Fibroblast of skin of scalp (primary cell): ENCODE results near the gene CSF2.
"Not testable (repeated sequence)": the region's sequence is repeated elsewhere in the genome, so short reads cannot be mapped to it uniquely, and the experiment has no call there.

Source experiments
- DNase-seq: peaks from one replicate; pipeline ENCODE4 v3.0.0-alpha.2; 2013

CSF2 gene

GRCh38 chr5:132093271-132093670 is 19.7 kb downstream of the CSF2 start:
- no peak for DNase-seq

GRCh38 chr5:132094393-132095076 is 20.9 kb downstream of the CSF2 start:
- DNase-seq: peak; percentile 96

- no peak for DNase-seq
Measured at GRCh38 chr5:132095077-132095410, 21.5 kb downstream of the CSF2 start.

DNA sequence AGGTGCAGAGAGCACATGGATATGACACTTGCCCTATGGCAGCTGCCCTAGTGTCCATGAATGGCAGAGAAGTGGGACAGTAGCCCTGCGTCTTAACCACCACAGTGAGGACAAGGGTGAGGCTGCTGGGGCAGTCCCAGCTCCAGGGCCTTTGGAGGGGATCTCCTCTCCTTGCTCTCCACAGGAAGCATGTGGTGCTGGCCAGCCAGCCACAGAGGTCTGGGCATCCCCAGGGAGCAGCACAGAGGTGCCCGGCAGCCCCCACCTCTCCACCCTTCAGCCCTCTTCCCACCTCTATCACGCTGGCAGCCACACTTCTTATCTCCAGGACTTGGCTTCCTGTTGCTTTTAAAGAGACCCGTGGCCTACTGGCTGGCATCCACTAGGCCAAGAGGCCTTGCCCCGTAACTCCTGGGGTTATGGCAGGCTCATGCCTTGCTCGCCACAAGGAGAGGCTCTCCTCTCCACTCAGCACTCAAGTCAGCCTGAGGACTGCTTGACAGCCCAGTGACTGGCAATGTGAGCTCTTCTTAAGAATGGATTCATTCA is 21.9 kb downstream of the CSF2 start:
- DNase-seq: no peak

DNA sequence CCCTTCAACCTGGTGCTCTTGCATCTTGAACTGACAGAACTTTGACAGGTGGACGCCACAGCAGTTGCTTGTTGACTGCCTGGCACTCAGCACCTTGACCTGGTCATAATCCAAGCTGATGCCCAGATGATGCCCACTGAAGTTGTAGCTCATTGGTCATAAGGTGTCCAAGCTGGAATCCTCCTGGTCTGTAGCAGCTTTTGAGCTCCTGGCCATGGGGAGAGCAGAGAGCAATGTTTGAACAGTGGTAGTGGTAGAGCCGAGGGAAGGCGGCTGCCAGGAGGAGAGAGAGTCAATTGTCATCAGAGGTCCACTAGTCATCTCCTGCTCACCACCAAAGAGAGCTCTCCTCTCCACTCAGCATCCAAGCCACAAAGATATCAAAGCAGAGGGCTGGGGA is 23.3 kb downstream of the CSF2 start:
- DNase-seq: no peak

GRCh38 chr5:132098151-132098594 is 24.6 kb downstream of the CSF2 start:
- DNase-seq: peak; percentile 33

DNA sequence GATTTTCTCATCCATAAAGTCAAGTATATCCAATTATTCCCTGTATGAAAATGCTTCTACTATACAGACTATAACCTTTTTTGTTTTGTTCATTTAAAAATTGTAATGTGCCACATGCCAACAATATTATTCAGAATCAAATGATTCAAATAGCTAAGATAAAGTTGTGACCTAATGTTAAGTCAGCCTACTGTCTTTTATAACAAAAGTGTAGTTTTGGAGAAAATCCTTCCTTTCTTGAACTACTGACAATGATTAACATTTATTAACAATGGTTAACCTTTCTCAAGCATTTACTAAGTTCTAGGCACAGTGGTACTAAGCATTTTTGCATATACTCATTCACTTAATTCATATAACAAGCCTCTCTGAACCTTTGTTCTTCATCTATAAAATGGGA is 25.0 kb downstream of the CSF2 start:
- DNase-seq: no peak

DNA sequence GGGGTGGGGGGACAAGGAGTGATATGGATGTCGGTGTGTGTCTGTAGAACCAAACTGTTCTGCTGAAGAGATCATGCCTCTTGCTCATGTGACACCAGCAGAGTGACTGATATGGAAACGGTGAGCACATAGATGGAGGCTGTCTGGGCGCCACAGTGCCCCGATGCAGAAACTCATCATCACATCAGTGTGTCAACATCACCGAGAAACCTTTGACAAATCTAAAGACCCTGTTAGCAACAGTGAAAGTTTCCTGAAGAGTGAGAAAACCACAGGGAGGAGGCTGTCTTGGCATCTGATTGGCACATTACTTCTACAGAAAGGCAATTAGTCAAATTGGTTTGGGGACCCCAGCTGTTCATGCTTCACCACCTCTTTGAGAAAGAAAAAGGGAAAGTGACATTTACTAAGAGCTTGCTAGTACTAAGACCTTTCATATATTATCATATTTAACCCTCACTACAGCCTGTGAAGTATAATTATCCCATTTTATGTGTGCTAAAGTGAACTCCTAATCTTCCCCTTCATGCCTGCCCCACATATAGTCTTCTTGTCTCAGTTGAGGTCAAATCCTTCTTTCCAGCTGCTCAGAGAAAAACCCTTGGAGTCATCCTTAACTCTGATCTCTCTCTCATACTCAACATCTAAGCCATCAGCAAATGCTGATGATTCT is 25.6 kb downstream of the CSF2 start:
- no peak for DNase-seq

GRCh38 chr5:132099905-132100304 is 26.3 kb downstream of the CSF2 start:
- no peak for DNase-seq

DNA sequence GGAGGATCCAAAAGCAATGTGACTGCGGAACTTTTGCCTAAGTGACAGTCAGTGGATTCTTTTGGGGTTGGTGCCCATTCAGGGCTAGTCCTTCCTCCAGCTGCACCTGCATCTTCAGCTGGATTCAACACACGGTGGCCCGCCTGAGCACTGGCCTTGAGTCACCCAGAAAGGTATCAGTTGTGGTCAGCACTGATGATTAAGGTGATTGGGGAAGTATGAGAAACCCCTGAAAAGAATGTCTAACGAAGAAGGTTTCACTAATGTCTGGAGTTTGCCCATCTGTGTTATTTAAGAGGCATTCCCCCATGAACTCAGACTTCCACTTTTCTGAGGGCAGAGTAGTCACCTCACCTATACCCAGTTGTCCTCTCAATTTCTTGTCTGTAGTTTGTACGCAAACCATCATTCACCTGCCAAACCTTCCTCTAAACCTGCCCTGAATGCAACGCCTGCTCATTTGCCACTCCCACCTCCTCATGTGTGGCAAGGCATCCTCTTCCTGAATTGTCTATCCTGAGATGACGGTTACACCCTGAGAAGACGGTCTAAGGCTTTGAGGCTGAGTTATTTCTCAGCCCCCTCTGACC is 27.2 kb downstream of the CSF2 start:
- no peak for DNase-seq

DNA sequence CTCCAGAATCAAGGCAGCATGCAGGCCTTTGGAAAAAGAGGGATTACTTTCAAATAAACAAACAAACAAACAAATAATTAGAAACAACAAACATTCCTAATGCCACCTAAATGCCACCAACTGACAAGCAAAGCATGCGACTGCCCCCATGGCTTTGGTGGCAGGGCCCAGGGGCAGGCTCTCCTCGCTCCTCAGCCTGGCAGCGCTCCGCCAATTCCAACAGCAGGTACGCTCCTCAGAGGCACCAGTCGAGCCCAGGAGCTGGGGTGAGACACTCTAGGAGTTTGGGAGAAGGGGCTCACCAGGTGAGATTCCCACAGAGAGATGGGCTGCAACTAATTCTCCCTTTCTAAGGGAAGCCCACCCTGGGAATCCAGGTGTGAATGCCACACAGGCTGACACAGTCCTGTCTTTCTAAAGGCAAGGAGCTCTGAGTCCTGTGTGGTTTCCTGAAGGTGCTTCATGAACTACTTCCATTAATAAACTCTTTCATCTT is 27.8 kb downstream of the CSF2 start:
- no peak for DNase-seq

- DNase-seq: no peak
Measured at GRCh38 chr5:132102101-132102701, 28.6 kb downstream of the CSF2 start.

- DNase-seq: no peak
Measured at GRCh38 chr5:132102944-132103331, 29.3 kb downstream of the CSF2 start.

GRCh38 chr5:132103332-132103951 is 29.9 kb downstream of the CSF2 start:
- peak; percentile 94 for DNase-seq

DNA sequence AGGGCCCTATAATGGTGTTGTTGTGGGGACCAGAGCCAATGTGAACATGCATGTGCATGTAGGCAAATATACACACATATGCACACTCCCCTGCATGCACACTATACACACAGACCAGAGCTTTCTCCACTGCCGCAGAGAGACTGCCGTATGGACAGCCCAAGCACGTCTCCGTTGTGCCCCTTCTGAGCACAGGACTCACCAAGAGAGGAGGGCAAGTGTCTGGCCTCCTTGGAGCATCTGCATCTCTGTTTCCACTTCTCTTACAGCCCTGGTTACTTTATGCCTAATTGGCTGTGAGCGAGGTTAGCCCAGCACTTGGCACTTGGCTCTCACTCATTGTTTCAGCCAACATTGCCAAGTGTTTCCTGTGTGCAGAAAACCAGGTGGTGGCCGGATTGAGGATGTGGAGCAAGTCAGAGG is 30.4 kb downstream of the CSF2 start:
- DNase-seq: no peak

GRCh38 chr5:132104556-132104955 is 31.0 kb downstream of the CSF2 start:
- no peak for DNase-seq

- DNase-seq: no peak
Measured at GRCh38 chr5:132105688-132106087, 32.1 kb downstream of the CSF2 start.

- not testable (repeated sequence) for DNase-seq
Measured at GRCh38 chr5:132108495-132108894, 34.9 kb downstream of the CSF2 start.

DNA sequence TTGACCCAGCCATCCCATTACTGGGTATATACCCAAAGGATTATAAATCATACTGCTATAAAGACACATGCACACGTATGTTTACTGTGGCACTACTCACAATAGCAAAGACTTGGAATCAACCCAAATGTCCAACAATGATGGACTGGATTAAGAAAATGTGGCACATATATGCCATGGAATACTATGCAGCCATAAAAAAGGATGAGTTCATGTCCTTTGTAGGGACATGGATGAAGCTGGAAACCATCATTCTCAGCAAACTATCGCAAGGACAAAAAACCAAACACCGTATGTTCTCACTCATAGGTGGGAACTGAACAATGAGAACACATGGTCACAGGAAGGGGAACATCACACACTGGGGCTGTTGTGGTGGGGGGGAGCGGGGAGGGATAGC is 35.4 kb downstream of the CSF2 start:
- DNase-seq: not testable (repeated sequence)

DNA sequence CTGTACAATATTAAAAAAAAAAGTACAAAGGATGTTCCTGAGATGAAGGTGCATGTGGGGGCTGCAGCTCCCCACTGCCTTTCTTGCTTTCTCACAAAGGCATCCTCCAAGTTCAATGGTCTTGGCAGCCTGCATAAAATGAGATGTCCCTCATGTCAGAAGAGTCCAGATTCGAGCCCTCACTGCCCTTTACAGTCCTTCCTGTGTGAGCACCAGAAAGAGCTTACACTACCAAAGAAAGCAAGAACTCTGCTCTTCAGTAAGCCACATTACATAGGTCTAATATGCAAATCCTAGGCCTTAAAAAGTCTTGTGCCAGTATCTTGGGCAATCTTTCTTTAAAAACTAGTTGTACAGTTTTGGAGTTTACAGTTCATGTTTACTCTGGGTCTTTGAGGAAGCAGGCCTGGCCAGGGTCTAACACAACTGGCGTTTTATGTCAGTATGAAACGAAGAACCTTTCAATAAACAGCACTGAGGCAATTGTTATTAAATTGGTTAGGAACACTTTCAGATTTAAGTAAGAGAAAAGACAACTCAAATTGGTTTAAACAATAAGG is 36.0 kb downstream of the CSF2 start:
- no peak for DNase-seq

DNA sequence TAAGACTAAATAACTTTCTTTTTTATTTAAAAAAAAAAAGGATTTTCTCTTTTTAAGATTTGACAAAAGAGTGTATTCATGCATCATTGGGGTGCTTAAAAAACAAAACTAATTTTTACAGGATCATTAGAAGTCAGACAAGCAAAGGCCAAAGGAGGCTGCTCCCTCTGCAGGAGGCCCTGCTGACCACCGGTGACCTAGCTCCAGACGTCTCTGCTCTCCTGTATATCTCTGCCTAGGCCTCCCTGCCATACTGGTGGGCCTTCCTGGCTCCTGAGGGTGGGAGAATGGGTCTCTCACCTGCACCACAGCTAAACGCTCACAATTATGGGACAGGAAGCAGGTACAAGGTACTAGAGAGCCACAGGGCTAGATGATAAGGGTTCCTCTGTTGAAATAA is 36.6 kb downstream of the CSF2 start:
- no peak for DNase-seq

DNA sequence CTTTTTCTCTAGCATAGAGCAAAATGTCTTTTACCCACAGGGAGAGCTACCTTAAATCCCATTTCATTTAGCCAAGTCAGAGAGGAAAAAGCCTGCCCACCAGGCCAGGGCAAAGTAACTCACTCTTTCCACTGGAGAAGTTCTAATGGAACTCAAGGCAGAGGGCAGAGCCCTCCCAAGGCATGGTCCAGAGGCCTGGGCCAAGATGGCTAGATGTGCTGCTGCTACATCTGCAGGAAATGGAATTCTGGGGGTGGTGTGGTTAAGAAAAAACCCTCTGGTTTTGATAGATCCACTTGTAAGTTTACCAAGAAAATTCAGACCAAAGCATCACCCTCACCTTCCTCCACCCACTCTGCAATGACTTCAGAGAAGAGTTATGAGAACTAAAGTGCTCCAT is 37.3 kb downstream of the CSF2 start:
- no peak for DNase-seq
